Effector CD8-positive, alpha-beta T cell (primary cell): Measurements from ENCODE around the gene GFI1B.
"Not testable (repeated sequence)": the region's sequence is repeated elsewhere in the genome, so short reads cannot be mapped to it uniquely, and the experiment has no call there.

Experiments used
- DNase-seq: peaks from one replicate; lab custom pipeline; 2025; lab: John Stamatoyannopoulos, UW

Gene GFI1B

DNA sequence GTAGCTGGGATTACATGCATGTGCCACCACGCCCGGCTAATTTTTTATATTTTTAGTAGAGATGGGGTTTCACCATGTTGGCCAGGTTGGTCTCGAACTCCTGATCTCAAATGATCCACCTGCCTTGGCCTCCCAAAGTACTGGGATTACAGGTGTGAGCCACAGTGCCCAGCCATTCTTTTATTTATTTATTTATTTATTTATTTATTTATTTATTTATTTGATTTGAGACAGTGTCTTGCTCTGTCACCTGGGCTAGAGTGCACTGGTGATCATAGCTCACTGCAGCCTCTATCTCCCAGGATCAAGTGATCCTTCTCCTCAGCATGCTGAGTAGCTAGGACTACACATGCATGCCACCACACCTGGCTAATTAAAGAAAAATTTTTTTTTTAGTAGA, 10.6 kb upstream of the GFI1B start:
- not testable (repeated sequence) for DNase-seq

DNA sequence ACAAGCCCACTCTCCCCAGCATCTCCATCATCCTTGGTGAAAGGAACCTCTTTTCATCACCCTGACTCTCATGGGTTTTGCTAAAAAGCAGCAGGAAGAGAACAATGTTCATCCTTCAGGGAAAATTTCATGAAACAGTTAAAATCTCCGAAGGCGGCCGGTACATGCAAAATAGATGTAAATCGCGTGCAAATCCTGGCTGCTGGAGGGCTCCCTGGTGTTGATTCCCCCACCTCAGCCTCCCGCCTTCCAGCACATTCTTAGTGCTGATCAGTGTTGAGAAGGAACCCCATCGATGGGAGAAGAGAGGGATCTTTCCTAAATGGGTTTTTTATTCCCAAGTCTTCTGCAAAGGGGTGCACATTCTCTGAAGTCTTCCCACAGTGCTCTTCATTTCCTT, 8.7 kb upstream of the GFI1B start:
- no peak for DNase-seq

DNA sequence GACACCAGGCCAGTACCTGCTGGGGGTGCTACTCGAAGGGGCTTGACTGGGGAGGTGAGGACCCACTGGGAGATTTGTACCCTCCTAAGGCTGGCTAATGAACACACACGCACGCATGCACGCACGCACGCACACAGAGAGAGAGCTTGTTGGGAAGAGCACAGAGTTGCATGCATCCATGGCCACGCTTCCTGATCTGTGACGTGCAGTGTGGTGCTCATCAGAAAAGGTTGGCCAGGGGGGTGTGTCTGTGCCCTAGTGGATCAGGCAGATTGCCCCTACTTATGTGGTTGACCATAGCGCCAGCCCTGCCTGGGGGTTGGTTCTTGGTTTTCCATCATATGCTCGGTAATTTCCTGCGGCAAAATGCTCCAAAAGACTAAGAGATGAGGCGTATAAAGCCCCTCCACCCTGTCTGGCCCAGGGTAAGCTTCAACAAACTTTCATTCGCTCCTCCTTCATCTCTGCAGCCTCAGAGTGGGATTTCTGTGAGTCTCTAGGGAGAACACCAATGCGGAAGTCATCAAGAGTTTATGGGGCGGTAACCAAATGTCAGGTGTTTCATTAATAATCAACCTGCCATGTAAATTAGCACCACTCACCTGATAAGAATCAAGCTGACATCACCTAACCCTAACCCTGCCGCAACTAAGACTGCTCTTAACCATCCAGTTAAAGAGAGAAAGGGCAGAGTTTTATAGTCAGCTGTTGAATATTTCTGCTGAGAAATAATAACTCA, 8.0 kb upstream of the GFI1B start:
- DNase-seq, result no peak

DNA sequence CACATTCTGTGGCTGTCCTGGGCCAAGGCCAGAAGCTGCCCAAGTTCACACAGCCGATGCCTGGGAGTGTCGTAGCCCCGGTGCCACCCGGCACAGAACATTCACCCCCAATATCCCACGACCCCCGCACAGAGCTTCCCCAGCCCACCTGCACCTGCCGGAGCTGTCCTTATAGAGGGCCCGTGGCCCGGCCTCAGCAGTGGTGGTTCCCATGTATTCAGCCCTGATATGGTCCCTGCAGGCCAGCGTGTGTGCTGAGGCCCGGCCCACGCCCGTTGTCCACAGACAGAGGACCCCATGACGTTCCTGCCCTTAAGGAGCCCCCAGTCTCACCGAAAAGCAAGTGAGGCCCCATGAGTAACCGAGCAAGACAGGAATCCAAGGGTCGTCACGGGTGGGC, 5.3 kb upstream of the GFI1B start:
- no peak for DNase-seq

DNA sequence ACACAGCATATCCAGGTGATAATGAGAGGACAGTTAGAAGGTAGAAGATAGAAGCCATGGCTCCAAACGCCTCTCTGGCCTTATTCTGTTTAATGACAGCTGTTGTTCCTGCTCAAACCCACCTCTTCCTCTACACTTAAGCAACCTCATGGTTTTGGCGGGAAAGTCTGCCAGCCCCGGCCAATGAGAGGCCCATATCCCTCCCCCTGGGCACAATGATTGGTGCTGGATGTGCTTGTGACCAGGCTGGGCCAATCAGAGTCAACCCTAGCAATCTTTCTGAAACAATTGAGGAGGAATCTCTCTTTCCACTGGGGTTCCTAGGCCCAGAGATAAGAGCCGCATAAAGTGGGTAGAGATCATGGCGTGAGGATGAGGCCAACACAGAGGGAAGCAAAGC, 4.8 kb upstream of the GFI1B start:
- DNase-seq, result no peak

DNA sequence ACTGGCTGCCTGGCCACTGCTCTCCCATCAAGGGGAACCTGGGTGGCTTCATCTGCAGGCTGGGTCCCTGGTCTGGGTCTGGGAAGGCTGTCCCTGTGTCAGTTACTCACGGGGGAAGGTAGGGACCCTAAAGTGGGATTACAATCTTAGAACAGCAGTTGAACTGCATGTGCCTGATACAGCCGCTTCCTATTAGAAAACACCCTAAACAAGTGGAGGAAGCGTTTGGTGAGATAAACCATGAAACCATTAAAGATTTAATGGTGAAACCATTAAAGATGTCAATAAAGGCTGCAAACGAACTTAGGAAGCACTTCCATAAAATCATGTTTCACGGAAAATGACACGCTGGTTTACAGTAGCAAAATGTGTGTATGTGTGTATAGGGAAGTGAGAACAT, 2.5 kb upstream of the GFI1B start:
- DNase-seq, result no peak

DNA sequence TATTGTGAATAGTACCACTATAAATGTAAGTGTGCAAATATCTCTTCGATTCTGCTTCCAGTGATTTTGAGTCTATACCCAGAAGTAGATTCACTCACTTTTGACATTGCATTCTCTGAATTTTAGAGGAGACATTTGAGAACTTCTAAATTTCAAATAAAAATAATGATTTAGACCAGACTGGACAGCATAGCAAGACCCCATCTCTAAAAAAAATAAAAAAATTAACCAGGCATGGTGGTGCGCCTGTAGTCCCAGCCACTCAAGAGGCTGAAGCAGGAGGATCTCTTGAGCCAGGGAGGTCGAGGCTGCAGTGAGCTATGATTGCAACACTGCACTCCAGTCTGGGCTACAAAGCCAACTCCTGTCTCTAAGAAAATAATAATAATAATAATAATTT, 1.9 kb upstream of the GFI1B start:
- DNase-seq, result no peak

DNA sequence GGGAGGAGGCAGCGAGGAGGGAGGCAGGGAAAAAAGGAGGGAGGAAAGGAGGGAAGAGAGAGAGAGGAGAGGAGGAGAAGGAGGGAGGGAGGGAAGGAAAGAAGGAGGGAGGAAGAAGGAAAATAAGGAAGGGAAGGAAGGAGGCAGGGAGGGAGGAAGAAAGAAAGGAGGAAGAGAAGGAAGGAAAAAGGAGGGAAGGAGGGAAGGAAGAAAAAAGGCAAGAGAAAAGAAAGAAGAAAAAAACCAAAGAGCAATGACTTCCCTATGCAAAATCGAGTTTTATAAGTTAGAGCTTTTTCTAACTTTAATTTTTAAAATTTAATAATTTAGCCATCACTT, 413 bp upstream of the GFI1B start:
- DNase-seq, result no peak

DNA sequence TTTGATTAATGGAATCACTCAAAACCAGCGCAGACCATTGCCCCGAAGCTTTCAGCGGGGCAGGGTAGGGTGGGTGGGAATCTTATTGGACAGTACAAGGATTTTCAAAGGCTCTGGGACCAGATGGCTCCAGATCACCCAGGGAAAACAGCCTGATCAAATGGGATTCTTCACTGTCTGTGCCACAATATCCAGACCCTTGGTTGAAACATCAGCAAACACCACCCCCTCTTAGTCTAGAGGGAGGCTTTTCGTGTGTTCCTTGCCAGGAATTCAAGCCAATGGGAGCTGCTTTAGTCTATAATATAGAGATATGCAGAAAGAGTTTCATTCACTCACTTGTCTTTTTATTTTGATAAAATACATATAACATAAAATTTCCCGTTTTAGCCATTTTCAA, 1.7 kb downstream of the GFI1B start:
- DNase-seq, result no peak

DNA sequence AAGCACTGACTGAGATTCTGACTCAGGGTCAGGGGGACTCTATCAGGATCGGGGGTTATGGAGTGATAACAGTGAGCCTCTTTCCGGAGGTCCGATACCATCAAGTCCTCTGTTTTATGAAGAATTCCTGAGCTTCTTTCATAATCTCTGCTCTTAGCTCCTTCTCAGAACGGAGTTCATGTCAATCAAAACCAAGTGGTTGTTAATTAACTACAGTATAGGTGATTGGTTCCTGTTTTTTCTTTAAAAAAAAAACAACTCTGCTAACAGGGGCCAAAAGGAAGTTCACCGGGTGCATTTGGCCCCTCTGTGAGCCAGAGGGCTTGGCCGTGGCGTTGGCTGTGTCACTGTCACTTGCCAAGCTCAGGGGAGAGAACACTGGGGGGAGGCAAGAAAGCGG, 4.0 kb downstream of the GFI1B start:
- no peak for DNase-seq

DNA sequence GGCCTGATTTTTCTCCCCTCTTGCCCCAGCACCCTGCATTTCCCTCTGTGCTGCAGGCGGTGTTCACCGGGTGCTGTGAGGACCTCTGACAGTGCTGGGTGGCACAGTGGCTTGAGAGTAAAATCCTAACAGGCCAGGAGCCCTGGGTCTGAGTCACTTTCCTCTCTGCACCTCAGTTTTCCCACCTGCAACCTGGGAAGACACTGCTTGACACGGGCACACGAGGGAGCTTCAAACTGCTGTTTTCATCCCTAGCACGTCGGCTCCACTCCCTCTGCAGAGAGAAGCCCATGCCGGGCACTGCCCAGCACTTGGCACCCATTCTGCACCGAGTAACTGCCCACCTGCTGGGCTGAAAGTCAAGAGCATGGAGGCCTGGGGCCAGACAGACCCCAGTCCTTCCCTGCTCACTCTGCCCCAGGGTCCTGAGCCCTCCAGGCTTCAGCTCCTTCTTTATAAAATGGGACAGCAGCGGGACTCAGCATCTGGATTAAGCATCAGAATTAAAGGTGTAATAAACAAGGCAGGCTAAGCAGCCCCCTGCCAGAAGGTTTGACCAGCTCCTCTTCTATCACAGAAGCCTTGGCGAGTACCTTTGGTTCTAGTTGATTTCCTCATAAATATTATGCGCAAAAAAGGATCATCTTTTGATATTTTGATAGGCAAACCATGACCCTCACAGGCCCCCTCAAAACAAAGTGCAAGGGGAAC, 5.2 kb downstream of the GFI1B start:
- no peak for DNase-seq

DNA sequence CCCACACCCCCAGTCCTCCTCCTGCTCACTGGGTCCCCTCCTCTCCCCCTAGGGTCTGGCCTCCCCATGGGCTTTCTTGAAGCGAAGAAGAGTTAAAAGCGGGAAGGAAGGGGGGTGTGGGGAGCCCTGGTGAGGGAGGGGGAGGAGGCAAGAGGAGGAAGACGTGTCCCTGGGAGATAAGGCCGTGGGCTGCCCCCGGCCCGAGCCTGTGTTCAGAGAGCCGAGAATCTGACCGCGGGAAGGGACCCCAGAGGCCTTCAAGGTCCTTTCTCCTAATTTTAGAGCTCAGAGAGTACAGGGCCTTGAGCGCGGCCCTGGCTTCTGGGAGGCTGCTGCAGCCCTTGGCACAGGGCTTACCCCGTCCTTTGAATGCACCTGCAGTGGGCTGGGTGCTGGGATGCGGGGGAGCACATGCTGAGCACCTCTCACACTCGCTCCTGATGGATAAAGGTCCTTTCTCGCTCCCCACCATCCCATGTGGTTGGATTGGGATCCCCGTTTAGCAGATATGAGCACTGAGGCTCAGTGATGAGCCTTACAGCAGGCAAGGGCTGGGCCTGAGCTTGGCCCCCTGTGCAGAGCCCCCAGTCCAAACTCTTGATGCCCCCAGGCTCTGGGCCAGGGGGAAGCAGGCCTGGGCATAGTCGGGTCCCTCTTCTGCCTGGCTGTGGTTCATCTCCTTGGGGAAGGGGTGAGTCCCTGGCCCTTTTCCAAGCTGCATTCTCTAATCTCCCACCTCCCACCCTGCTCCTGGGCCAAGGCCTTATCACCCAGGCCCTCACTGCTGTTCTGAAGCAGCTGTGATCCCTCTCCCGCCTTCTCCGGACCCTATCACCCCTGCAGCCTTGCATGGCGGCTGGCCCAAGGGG, 5.9 kb downstream of the GFI1B start:
- DNase-seq, result no peak

DNA sequence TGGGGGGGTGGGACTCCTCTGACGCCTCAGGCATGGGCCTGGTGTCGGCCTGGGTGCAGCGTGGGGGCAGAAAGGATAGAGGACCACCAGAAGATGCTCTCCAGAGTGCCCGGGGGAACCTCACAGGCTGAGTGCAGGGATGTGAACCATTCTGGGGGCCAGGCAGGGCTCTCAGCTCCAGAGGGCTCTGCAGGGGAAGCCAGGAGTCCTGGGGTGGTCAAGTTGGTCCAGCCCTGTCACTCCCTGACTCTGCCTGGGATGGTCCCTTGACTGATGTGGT, 6.5 kb downstream of the GFI1B start:
- no peak for DNase-seq

DNA sequence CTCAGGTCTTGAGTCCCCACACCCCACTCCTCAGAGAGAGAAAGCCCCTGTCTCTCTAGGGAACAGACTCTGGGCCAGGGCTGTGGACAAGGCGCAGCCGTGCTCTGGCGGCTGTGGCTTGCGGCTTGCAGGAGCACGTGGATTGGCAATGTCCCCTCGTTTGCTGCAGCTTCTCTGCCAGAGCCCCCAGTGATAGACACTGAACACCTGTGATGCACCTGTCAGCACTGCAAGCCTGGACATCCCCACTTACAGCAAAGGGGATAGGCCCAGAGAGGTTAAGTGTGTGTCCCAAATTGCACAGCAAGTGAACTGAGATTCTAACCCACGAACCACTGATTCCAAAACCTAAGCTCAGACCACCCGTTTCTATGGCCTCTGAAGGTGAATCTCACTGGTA, 7.0 kb downstream of the GFI1B start:
- no peak for DNase-seq

DNA sequence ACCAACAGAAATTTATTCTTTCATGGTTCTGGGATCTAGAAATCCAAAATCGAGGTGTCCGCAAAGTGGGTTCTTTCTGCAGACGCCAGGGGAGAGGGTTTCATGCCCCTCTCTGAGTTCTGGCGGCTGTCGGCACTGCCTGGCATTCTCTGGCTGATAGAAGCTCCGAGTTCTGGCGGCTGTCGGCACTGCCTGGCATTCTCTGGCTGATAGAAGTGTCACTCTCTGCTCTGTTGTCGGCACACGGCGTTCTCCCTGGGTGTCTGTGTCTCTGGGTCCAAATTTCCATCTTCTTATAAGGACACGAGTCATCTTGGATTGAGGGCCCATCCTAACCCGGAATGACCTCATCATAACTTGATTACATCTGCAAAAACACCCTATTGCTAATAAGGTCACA, 7.6 kb downstream of the GFI1B start:
- no peak for DNase-seq

DNA sequence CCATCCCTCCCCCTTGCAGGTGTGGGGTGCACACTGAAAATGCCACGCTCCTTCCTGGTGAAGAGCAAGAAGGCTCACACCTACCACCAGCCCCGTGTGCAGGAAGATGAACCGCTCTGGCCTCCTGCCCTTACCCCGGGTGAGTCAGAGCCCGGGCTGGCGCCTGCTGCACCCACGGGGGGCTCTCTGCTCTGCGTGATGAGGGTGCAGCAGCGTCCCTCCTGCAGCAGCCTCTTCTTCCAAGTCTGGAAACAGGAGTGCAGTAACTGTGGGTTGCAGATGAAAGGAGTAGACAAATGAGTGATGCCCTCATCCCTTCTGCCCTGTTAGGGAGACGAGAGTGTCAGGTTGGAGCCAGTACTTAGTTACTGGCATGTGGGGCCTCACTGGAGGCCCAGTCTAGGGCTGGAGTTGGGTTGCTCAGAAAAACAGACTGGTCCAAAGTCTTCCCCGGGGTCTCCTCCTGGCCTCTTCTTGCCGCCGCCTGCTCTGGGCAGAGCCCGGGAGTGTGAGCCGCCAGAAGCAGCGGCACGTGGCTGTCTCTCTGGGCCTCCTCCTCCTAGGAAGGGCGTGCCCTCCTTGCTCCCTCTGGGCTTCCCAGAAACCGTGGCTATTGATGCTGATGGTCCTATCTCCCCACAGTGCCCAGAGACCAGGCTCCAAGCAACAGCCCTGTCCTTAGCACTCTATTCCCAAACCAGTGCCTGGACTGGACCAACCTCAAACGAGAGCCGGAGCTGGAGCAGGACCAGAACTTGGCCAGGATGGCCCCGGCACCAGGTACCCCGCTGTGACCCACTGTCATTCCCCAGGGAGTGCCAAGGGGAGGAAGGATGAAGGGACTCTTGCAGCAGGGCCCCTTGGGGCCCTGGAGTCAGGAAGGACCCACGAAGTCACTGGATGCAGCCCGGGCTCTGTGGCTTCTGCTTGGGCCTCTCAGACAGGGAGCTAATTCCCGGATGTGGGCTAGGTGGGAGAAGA, 8.4 kb downstream of the GFI1B start:
- no peak for DNase-seq

DNA sequence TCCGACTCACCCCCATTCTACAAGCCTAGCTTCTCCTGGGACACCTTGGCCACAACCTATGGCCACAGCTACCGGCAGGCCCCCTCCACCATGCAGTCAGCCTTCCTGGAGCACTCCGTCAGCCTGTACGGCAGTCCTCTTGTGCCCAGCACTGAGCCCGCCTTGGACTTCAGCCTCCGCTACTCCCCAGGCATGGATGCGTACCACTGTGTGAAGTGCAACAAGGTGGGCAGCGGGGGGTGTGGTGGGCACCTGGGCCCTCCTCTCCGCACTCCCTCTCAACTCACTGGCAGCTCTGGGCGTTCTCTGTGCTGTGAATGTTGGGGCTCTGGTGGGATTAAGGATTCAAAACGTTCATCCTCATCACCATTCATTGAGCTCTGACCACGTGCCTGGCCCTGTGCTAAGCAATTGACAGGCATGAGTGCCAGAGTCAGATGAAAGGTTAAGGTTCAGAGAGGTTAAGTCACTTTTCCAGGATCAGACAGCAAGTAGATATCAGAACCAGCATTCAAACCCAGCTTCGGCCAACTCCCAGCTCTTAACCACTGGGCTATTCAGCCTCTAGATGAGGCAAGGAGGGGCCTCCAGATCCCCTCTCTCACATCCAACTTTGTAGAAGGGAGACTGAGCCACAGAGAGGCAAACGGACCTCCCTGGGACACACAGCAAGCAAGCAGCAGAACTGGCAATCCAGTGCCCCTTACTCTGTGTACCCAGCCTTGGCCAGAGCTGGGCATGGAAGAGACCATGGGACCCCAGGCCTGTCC, 9.9 kb downstream of the GFI1B start:
- no peak for DNase-seq

DNA sequence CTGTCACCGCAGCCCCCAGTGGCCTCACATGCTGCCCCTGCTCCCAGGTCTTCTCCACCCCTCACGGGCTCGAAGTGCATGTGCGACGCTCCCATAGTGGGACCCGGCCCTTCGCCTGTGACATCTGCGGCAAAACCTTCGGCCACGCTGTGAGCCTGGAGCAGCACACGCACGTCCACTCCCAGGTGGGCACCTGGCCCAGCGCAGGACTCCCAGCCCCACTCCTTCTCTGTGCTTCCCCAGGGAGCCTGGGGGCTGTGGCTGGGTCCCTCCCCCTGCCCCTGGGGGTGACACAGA, 10.5 kb downstream of the GFI1B start:
- no peak for DNase-seq

DNA sequence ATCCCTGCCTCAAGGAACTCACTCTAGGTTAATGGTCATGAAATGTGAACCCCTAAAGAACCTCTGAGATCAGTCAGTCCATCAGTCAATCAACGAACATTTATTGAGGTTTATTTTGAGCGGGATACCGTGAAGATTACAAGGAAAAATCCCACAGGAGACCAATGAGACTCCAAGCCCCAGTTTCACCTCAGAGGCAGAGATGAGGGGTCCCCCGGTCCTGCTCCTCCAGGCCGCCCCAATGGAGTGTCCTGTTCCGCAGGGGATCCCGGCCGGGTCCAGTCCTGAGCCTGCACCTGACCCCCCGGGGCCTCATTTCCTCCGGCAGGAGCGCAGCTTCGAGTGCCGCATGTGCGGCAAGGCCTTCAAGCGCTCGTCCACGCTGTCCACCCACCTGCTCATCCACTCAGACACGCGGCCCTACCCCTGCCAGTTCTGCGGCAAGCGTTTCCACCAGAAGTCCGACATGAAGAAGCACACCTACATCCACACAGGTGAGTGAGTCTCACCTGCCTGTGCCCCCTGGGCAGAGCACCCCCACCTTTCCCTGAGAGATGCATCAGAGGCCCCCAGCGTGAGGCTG, 11.0 kb downstream of the GFI1B start:
- DNase-seq, result no peak

DNA sequence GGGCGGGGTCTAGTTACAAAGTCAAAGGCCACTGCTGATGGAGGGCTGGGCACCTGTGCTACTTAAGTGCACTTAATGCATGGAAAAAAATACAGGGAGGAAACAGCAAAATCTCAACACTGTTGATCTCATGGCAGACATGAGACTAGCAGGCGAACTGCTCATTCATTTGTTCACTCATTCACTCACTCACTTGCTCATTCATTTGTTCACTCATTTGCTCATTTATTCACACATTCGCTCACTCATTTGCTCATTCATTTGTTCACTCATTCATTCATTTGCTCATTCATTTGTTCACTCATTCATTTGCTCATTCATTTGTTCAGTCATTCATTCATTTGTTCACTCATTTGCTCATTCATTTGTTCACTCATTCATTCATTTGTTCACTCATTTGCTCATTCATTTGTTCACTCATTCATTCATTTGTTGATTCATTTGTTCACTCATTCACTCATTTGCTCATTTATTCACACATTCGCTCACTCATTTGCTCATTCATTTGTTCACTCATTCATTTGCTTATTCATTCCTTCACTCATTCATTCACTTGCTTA, 11.6 kb downstream of the GFI1B start:
- not testable (repeated sequence) for DNase-seq

DNA sequence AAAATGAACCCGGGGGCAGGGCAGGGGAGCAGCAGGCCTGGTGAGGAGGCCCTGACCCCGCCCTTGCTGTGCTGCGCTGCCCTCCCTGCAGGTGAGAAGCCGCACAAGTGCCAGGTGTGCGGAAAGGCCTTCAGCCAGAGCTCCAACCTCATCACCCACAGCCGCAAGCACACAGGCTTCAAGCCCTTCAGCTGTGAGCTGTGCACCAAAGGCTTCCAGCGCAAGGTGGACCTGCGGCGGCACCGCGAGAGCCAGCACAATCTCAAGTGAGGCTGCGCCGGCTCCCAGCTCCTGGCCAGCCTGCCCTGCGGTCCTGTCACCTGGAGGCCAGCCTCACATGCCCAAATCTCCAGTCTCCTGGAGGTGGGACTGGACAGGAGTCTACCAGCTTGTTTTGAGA, 12.3 kb downstream of the GFI1B start:
- DNase-seq, result no peak
